A673 (cell line): ENCODE data around the gene SCN4B. TPM values are rescaled to one million over a fixed set of nuclear protein-coding genes. Genes with fewer than 3 reads are reported as not detected.

ENCODE experiments used
- BruUV-seq: library from RNA; stranded (reverse); fragments of 400-500 nt; replicated peaks from 2 replicates; lab custom pipeline; 2021; lab: Mats Ljungman, UMichigan
- CTCF ChIA-PET: fragments of 300-600 bp; sonication (Branson Sonifier 250); formaldehyde crosslinking; loops from one replicate; lab custom pipeline; 2022; ENCODE audit warnings: antibody characterized with exemption; lab: Charles Lee
- POLR2A ChIA-PET: fragments of 300-600 bp; sonication (Branson Sonifier 250); formaldehyde crosslinking; loops from one replicate; lab custom pipeline; 2022; ENCODE audit warnings: antibody characterized with exemption; ENCODE audit not compliant: low non-redundant PET; lab: Charles Lee
- DNase-seq: peaks from one replicate; pipeline ENCODE4 v3.0.0-alpha.2; 2015; ENCODE audit warnings: low spot score
- H3K27ac ChIP-seq: fragments of 200-600 bp; sonication (generic); 2 replicates; pipeline ENCODE4 v1.5.1; 2016; ENCODE audit warnings: mixed run types, low read depth, mild to moderate bottlenecking, mixed read lengths, antibody characterized with exemption, low read length; ENCODE audit not compliant: poor library complexity, severe bottlenecking
- H3K27me3 ChIP-seq: fragments of 200-600 bp; sonication (generic); replicated peaks from 2 replicates; pipeline ENCODE4 v1.6.1; 2017; ENCODE audit warnings: mixed run types, low read depth, mild to moderate bottlenecking, mixed read lengths, antibody characterized with exemption, low read length; ENCODE audit not compliant: insufficient read depth, poor library complexity
- H3K36me3 ChIP-seq: fragments of 200-600 bp; sonication (generic); 2 replicates; pipeline ENCODE4 v1.6.1; 2016; ENCODE audit warnings: mixed run types, mild to moderate bottlenecking, mixed read lengths, antibody characterized with exemption, low read length; ENCODE audit not compliant: insufficient read depth, poor library complexity, severe bottlenecking
- H3K4me1 ChIP-seq: fragments of 200-600 bp; sonication (generic); 2 replicates; pipeline ENCODE4 v1.6.1; 2017; ENCODE audit warnings: mixed run types, mild to moderate bottlenecking, mixed read lengths, antibody characterized with exemption, low read length; ENCODE audit not compliant: insufficient read depth, poor library complexity, severe bottlenecking
- H3K4me3 ChIP-seq: fragments of 200-600 bp; sonication (generic); 2 replicates; pipeline ENCODE4 v1.5.1; 2016; ENCODE audit warnings: low read depth, mixed run types, mild to moderate bottlenecking, mixed read lengths, low read length; ENCODE audit not compliant: poor library complexity, severe bottlenecking
- H3K9me3 ChIP-seq: fragments of 200-600 bp; sonication (generic); 2 replicates; pipeline ENCODE4 v1.6.1; 2016; ENCODE audit warnings: mixed run types, low read depth, mild to moderate bottlenecking, mixed read lengths, antibody characterized with exemption, low read length; ENCODE audit not compliant: poor library complexity, severe bottlenecking
- EZH2 ChIP-seq: fragments of 200-600 bp; sonication (generic); IDR thresholded peaks from 2 replicates; pipeline ENCODE4 v1.6.1; 2017; ENCODE audit warnings: borderline replicate concordance, low read depth, mild to moderate bottlenecking, mixed read lengths, antibody characterized with exemption, low read length; ENCODE audit not compliant: poor library complexity, severe bottlenecking
- intact Hi-C: fragments of 100-400 bp; cut with micrococcal nuclease; formaldehyde crosslinking; loops from one replicate; pipeline ENCODE4 v1.10.0; 2022; ENCODE audit not compliant: unreplicated experiment
- total RNA-seq: library from RNA; stranded (reverse); gene quantifications from 2 replicates; pipeline ENCODE4 v1.2.3, GENCODE V29; 2021
- TF ChIP-seq, protein P1 (sequence below): fragments of 300-800, 200-600 bp; sonication (generic); conservative IDR thresholded peaks from 2 replicates; pipeline ENCODE4 v1.5.1; 2017; ENCODE audit warnings: low read depth, mild to moderate bottlenecking, antibody characterized with exemption, low read length, moderate library complexity, mixed read lengths

SCN4B gene
- total RNA-seq, 1 experiment from 2014 or later = 1.8 TPM

DNA sequence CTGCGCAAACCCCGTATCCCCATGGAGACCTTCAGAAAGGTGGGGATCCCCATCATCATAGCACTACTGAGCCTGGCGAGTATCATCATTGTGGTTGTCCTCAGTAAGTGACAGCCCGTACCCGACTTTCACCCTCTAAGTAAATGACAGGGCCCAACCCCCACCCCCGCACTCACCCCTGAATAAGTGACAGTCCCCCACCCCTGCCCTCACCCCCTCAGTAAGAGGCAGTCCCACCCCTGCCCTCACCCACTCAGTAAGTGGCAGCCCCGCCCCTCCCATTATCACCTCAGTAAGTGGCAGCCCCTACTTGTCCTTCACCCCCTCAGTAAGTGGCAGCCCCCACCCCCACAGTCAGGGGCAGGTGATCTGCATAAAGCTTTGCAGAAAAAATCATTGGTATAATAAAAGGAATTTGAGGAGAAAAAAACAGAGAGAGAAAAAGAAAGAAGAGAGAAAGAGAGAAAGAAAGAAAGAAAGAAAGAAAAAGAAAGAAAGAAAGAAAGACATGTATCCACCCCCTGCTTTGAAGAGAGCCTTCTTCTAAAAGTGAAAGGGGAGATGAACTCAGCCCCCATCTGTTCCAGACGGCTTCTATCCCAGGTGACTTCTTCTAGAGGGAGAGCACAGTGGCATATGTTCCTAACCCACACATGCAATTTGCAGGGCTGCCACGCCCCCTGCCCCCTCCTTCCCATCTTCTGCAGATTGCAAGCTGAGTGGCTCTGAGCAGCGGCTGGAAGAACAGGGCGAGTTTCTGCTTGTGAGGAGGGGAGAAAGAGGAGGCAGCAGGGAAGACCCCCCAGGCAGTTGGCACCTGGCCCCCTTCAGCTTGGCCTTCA is 53.4 kb downstream of the SCN4B start:
- intact Hi-C loops = no loop called here
- no peak overlapping the region for H3K4me3 ChIP-seq
- no peak overlapping the region for H3K27ac ChIP-seq
- no peak for TF ChIP-seq EZH2
- TF ChIP-seq, protein P1, sequence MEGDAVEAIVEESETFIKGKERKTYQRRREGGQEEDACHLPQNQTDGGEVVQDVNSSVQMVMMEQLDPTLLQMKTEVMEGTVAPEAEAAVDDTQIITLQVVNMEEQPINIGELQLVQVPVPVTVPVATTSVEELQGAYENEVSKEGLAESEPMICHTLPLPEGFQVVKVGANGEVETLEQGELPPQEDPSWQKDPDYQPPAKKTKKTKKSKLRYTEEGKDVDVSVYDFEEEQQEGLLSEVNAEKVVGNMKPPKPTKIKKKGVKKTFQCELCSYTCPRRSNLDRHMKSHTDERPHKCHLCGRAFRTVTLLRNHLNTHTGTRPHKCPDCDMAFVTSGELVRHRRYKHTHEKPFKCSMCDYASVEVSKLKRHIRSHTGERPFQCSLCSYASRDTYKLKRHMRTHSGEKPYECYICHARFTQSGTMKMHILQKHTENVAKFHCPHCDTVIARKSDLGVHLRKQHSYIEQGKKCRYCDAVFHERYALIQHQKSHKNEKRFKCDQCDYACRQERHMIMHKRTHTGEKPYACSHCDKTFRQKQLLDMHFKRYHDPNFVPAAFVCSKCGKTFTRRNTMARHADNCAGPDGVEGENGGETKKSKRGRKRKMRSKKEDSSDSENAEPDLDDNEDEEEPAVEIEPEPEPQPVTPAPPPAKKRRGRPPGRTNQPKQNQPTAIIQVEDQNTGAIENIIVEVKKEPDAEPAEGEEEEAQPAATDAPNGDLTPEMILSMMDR = no peak
- no peaks in the 10 kb centered on the region for H3K9me3 ChIP-seq
- POLR2A ChIA-PET = no interaction called here
- no peaks in the 10 kb centered on the region for H3K4me1 ChIP-seq
- no TSS peak for BruUV-seq
- DNase-seq = no peak
- H3K27me3 ChIP-seq = peaks cover 44% of the 10 kb centered on the region
- no peaks in the 10 kb centered on the region for H3K36me3 ChIP-seq
- CTCF ChIA-PET = no interaction called here

DNA sequence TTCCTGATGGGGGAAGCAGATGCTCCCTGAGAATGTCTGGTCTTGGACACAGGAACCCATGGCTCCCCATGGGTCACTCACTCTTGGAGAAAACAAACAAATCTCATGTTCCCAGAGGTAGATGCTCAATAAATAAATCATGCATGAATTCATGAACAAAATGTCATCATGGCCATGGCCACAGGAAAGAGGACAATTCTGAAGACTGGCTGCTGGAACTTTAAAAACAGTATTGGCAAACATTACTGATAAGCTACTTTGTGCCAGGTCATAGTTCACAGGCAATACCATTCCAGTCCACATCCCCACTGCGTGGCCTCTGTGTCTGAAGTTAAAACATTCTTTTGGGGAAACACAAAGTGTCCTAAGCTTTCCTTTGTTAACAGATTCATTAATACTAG is 56.7 kb downstream of the SCN4B start:
- no peak for DNase-seq
- Histone ChIP-seq H3K27ac (no peak overlapping the region), H3K4me3 (no peak overlapping the region), H3K27me3 (peaks cover 53% of the 10 kb centered on the region), H3K4me1 (no peaks in the 10 kb centered on the region), H3K36me3 (no peaks in the 10 kb centered on the region), H3K9me3 (no peaks in the 10 kb centered on the region)
- intact Hi-C loops = no loop called here
- CTCF ChIA-PET = no interaction called here
- POLR2A ChIA-PET = no interaction called here
- BruUV-seq = no TSS peak
- TF ChIP-seq EZH2 = no peak
- TF ChIP-seq, protein P1 = no peak

DNA sequence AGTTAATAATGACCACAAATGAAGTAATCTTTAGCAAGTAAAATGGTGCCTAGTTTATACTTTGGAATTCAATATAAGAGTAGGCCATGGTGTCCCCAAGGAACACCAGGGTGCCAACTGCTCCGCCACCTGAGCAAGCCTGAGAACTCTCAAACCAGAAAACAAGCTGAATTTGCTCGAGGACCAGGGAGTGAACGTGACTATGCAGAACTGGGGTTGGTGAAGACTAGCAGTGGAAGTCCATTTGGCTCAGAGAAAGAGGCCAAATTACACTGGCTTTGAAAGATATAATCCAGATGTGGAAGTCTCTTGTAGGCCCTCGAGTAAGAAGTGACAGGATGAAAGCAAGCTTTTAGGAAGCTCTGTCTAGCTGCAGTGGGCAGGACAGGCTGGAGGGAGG is 57.1 kb downstream of the SCN4B start:
- no TSS peak for BruUV-seq
- Histone ChIP-seq H3K27ac (no peak overlapping the region), H3K27me3 (peaks cover 48% of the 10 kb centered on the region), H3K9me3 (no peaks in the 10 kb centered on the region), H3K36me3 (no peaks in the 10 kb centered on the region), H3K4me3 (no peak overlapping the region), H3K4me1 (no peaks in the 10 kb centered on the region)
- DNase-seq = no peak
- TF ChIP-seq EZH2 = no peak
- TF ChIP-seq, protein P1 = no peak
- CTCF ChIA-PET = no interaction called here
- intact Hi-C loops = no loop called here
- POLR2A ChIA-PET = no interaction called here
